RWPE1 (cell line): ENCODE data around the gene P4HA3.
A peak's percentile ranks its signal among the peaks of the same experiment; 100 is the strongest.

Experiments used
- CTCF ChIA-PET: fragments of 350-600 bp; sonication (Branson Sonifier 250); formaldehyde crosslinking; extraction: SDS; loops from one replicate; lab custom pipeline; 2021; lab: Yijun Ruan, JAX
- POLR2A ChIA-PET: fragments of 400-600 bp; formaldehyde crosslinking; extraction: SDS; loops from one replicate; lab custom pipeline; 2020; ENCODE audit warnings: antibody characterized with exemption; ENCODE audit not compliant: low non-redundant PET; lab: Yijun Ruan, JAX
- DNase-seq: peaks from one replicate; pipeline ENCODE4 v3.0.0; 2012; ENCODE audit warnings: low spot score
- H3K27ac ChIP-seq: fragments of 450-650 bp; 2 replicates; pipeline ENCODE4 v1.5.1; 2017
- TF ChIP-seq, protein P1 (sequence below): fragments of 450-650 bp; conservative IDR thresholded peaks from 2 replicates; pipeline ENCODE4 v1.5.1; 2017; ENCODE audit warnings: low read depth, mild to moderate bottlenecking

The P4HA3 gene

GRCh38 chr11:74319139-74319816 lies 7.8 kb upstream of the P4HA3 start:
- CTCF ChIA-PET: no interaction called here
- POLR2A ChIA-PET: no interaction called here
- DNase-seq: peak; percentile 59
- TF ChIP-seq, protein P1, sequence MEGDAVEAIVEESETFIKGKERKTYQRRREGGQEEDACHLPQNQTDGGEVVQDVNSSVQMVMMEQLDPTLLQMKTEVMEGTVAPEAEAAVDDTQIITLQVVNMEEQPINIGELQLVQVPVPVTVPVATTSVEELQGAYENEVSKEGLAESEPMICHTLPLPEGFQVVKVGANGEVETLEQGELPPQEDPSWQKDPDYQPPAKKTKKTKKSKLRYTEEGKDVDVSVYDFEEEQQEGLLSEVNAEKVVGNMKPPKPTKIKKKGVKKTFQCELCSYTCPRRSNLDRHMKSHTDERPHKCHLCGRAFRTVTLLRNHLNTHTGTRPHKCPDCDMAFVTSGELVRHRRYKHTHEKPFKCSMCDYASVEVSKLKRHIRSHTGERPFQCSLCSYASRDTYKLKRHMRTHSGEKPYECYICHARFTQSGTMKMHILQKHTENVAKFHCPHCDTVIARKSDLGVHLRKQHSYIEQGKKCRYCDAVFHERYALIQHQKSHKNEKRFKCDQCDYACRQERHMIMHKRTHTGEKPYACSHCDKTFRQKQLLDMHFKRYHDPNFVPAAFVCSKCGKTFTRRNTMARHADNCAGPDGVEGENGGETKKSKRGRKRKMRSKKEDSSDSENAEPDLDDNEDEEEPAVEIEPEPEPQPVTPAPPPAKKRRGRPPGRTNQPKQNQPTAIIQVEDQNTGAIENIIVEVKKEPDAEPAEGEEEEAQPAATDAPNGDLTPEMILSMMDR: no peak
- H3K27ac ChIP-seq: peak overlapping the region; percentile 87

DNA sequence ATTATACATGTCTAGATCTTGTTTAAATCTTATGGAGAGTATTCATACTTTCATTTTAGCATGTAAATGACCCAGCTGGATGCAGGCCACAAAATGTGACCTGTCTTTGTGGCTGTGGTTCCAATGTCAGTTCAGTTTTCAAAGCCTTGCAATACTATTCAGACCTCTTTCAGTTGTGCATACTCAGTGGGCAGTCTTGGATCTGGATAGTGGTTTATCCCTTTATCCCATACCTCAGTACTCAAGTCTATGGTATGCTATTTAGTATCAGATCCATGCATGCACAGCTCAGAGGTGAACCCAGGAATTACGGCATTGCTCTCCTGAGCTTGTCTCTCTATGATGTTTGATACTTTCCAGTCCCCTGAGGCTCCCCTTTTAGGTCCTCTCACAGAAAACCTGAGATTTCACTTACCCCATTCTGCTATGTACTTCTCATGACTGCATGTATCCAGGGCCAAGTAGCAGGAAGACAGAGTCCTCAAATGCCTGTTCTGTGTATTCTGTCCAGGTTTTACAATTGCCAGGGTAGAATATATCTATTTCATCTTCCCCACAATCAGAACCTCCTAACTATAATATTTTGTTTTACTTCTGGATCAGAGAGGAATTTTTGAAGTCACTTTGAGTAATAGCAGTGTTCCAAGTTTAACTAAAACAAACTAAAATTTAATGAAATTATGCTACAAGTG lies 6.9 kb upstream of the P4HA3 start:
- POLR2A ChIA-PET: no interaction called here
- CTCF ChIA-PET: no interaction called here
- no peak for DNase-seq
- TF ChIP-seq, protein P1: no peak
- H3K27ac ChIP-seq: no peak overlapping the region

GRCh38 chr11:74316772-74317505 lies 5.5 kb upstream of the P4HA3 start:
- H3K27ac ChIP-seq: no peak overlapping the region
- DNase-seq: no peak
- ChIA-PET CTCF (no interaction called here), POLR2A (no interaction called here)
- TF ChIP-seq, protein P1: no peak

DNA sequence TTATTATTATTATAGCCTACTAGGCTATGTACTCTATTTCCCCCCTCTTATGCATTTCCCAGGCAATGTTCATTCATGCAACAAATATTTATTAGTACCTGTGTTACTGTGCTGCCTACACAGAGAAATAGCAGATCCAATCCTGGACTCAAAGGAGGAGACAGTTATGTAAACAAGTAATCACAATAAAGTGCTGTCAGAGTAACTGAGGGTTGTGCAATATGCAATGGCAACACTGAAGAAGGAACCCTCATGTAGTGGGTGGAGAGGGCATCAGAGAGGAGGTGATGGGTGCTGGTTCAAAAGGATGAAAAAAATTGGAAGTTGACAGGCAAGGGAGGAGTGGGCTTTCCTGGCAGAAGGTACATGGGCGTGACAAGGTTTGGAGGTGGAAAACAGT lies 886 bp upstream of the P4HA3 start:
- DNase-seq: no peak
- H3K27ac ChIP-seq: no peak overlapping the region
- ChIA-PET POLR2A (no interaction called here), CTCF (no interaction called here)
- TF ChIP-seq, protein P1: no peak

GRCh38 chr11:74310857-74311256 lies 583 bp downstream of the P4HA3 start:
- no peak for DNase-seq
- ChIA-PET CTCF (no interaction called here), POLR2A (no interaction called here)
- TF ChIP-seq, protein P1: no peak
- H3K27ac ChIP-seq: no peak overlapping the region; the same call in 1 of the 2 replicates

GRCh38 chr11:74307434-74307833 lies 4.0 kb downstream of the P4HA3 start:
- DNase-seq: no peak
- ChIA-PET CTCF (no interaction called here), POLR2A (no interaction called here)
- no peak overlapping the region for H3K27ac ChIP-seq
- TF ChIP-seq, protein P1: no peak
